ENCODE data around the gene MOBP.

MOBP gene

GRCh38 chr3:39519103-39519502 is 51.6 kb downstream of the MOBP start:
- ChIA-PET POLR2A (ENCODE audit: low non-redundant PET) (no interaction called here), CTCF (no interaction called here)
- DNase-seq (ENCODE audit: low spot score): no peak
- H3K27ac ChIP-seq: no peak overlapping the region
- TF ChIP-seq CTCF (conservative IDR thresholded peaks at IDR 0.05; ENCODE audit: low read depth): no peak

GRCh38 chr3:39519554-39520288 is 52.2 kb downstream of the MOBP start:
- ChIA-PET POLR2A (ENCODE audit: low non-redundant PET) (no interaction called here), CTCF (no interaction called here)
- no peak overlapping the region for H3K27ac ChIP-seq
- no peak for DNase-seq (ENCODE audit: low spot score)
- no peak for TF ChIP-seq CTCF (conservative IDR thresholded peaks at IDR 0.05; ENCODE audit: low read depth)

- no peak for TF ChIP-seq CTCF (conservative IDR thresholded peaks at IDR 0.05; ENCODE audit: low read depth)
- POLR2A ChIA-PET (ENCODE audit: low non-redundant PET): no interaction called here
- CTCF ChIA-PET: interaction anchor here (0.6 kb wide), 1 partner anchor 15 kb away, joined by 3 read pairs; no protein-coding TSS in a partner anchor
- H3K27ac ChIP-seq: no peak overlapping the region
- DNase-seq (ENCODE audit: low spot score): no peak
These were observed 54.0 kb downstream of the MOBP start for GRCh38 chr3:39521456-39521855.

GRCh38 chr3:39524107-39524506 is 56.6 kb downstream of the MOBP start:
- no peak overlapping the region for H3K27ac ChIP-seq
- no peak for TF ChIP-seq CTCF (conservative IDR thresholded peaks at IDR 0.05; ENCODE audit: low read depth)
- ChIA-PET POLR2A (ENCODE audit: low non-redundant PET) (no interaction called here), CTCF (no interaction called here)
- DNase-seq (ENCODE audit: low spot score): no peak

- TF ChIP-seq CTCF (conservative IDR thresholded peaks at IDR 0.05; ENCODE audit: low read depth): no peak
- POLR2A ChIA-PET (ENCODE audit: low non-redundant PET): no interaction called here
- H3K27ac ChIP-seq: no peak overlapping the region
- DNase-seq (ENCODE audit: low spot score): no peak
- CTCF ChIA-PET: no interaction called here
These were observed 61.4 kb downstream of the MOBP start for GRCh38 chr3:39528844-39529243.

GRCh38 chr3:39529577-39529976 is 62.1 kb downstream of the MOBP start:
- no peak for TF ChIP-seq CTCF (conservative IDR thresholded peaks at IDR 0.05; ENCODE audit: low read depth)
- ChIA-PET POLR2A (ENCODE audit: low non-redundant PET) (no interaction called here), CTCF (no interaction called here)
- DNase-seq (ENCODE audit: low spot score): no peak
- no peak overlapping the region for H3K27ac ChIP-seq

Data from RWPE1 (cell line).